ENCODE measurements around the gene ZYX. TPM values are rescaled to one million over a fixed set of nuclear protein-coding genes. Genes with fewer than 3 reads are reported as not detected.

Gene ZYX
- total RNA-seq, 1 donor from 2014 or later: 523 TPM

- FAIRE-seq (no peak), DNase-seq (ENCODE audit: low read depth) (no peak)
- no peaks in the 10 kb centered on the region for H3K9me3 ChIP-seq (ENCODE audit: insufficient read depth, low read depth, low read length)
- H2AFZ ChIP-seq (ENCODE audit: low read depth, low read length): no peak overlapping the region
- peak overlapping the region; percentile 97 for H3K4me2 ChIP-seq (ENCODE audit: low read length)
- H3K79me2 ChIP-seq (ENCODE audit: insufficient read depth, low read length): peaks cover 55% of the 10 kb centered on the region
- no peak overlapping the region for H3K9ac ChIP-seq (ENCODE audit: low read length)
- no peak overlapping the region for H3K27ac ChIP-seq (ENCODE audit: low read depth, low read length)
- H3K27me3 Mint-ChIP-seq (ENCODE audit: low read depth, unreplicated experiment): no peaks in the 10 kb centered on the region
- H3K4me3 ChIP-seq (ENCODE audit: insufficient read depth, low read depth, low read length): no peak overlapping the region
- H4K20me1 ChIP-seq (ENCODE audit: insufficient read depth, low read length): peaks cover 94% of the 10 kb centered on the region
- H3K4me1 ChIP-seq (ENCODE audit: insufficient read depth, low read length): peaks cover 50% of the 10 kb centered on the region
- H3K36me3 ChIP-seq (ENCODE audit: insufficient read depth, low read length): peaks cover 51% of the 10 kb centered on the region
- peaks cover 30% of the 10 kb centered on the region for H3K4me1 Mint-ChIP-seq (ENCODE audit: low read depth, unreplicated experiment)
- H3K36me3 Mint-ChIP-seq (ENCODE audit: low read depth, unreplicated experiment): peaks cover 20% of the 10 kb centered on the region
- TF ChIP-seq CTCF (IDR thresholded peaks at IDR 0.05; ENCODE audit: insufficient read depth, low read depth, low read length) (no peak), EZH2 (IDR thresholded peaks at IDR 0.05; ENCODE audit: insufficient read depth, low read length) (no peak)
- H3K27me3 ChIP-seq (ENCODE audit: insufficient read depth, low read length): no peaks in the 10 kb centered on the region
- H3K4me3 Mint-ChIP-seq (ENCODE audit: unreplicated experiment): peak overlapping the region; percentile 50
- peak overlapping the region; percentile 68 for H3K27ac Mint-ChIP-seq (ENCODE audit: unreplicated experiment)
- peaks cover 4% of the 10 kb centered on the region for H3K9me3 Mint-ChIP-seq (ENCODE audit: unreplicated experiment)
Observed at GRCh38 chr7:143390104-143390772, 9.1 kb downstream of the ZYX start.

DNA sequence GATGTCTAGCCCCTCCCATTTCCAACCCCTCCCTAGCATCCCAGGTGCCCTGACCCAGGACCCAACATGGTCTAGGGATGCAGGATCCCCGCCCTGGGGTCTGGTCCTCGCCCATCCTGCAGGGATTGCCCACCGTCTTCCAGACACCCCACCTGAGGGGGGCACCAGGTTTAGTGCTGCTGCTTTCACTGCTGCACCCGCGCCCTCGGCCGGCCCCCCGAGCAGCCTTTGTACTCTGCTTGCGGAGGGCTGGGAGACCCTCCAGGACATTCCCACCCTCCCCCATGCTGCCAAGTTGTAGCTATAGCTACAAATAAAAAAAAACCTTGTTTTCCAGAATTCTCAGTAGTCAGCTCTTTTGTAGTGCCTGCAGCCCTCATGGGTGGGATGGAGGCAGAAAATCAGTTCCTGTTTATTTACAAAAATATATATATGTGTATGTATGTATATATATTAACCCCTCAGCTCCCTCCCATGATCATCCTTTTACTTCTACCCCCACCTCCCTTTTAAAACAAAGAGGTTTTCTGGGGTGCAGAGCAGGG lies 9.7 kb downstream of the ZYX start:
- H2AFZ ChIP-seq (ENCODE audit: low read depth, low read length): no peak overlapping the region
- H3K79me2 ChIP-seq (ENCODE audit: insufficient read depth, low read length): peaks cover 49% of the 10 kb centered on the region
- peaks cover 88% of the 10 kb centered on the region for H4K20me1 ChIP-seq (ENCODE audit: insufficient read depth, low read length)
- H3K27ac Mint-ChIP-seq (ENCODE audit: unreplicated experiment): no peak overlapping the region
- peaks cover 20% of the 10 kb centered on the region for H3K36me3 Mint-ChIP-seq (ENCODE audit: low read depth, unreplicated experiment)
- H3K9ac ChIP-seq (ENCODE audit: low read length): no peak overlapping the region
- peak overlapping the region; percentile 7 for H3K27ac ChIP-seq (ENCODE audit: low read depth, low read length)
- H3K4me3 ChIP-seq (ENCODE audit: insufficient read depth, low read depth, low read length): no peak overlapping the region
- H3K4me3 Mint-ChIP-seq (ENCODE audit: unreplicated experiment): no peak overlapping the region
- peaks cover 47% of the 10 kb centered on the region for H3K36me3 ChIP-seq (ENCODE audit: insufficient read depth, low read length)
- H3K27me3 ChIP-seq (ENCODE audit: insufficient read depth, low read length): no peaks in the 10 kb centered on the region
- no peaks in the 10 kb centered on the region for H3K27me3 Mint-ChIP-seq (ENCODE audit: low read depth, unreplicated experiment)
- no peaks in the 10 kb centered on the region for H3K9me3 ChIP-seq (ENCODE audit: insufficient read depth, low read depth, low read length)
- no peak for TF ChIP-seq CTCF (IDR thresholded peaks at IDR 0.05; ENCODE audit: insufficient read depth, low read depth, low read length)
- DNase-seq (ENCODE audit: low read depth) (no peak), FAIRE-seq (no peak)
- peaks cover 44% of the 10 kb centered on the region for H3K4me1 ChIP-seq (ENCODE audit: insufficient read depth, low read length)
- H3K9me3 Mint-ChIP-seq (ENCODE audit: unreplicated experiment): peaks cover 4% of the 10 kb centered on the region
- peak overlapping the region; percentile 97 for H3K4me2 ChIP-seq (ENCODE audit: low read length)
- peaks cover 30% of the 10 kb centered on the region for H3K4me1 Mint-ChIP-seq (ENCODE audit: low read depth, unreplicated experiment)

Measured in astrocyte (in vitro differentiated cells and primary cell).